C4-2B (cell line): ENCODE results near the gene MIS18A.

Source experiments
- CTCF ChIP-seq: fragments of 450-650 bp; conservative IDR thresholded peaks from 2 replicates; pipeline ENCODE4 v1.5.1; 2017; ENCODE audit warnings: mild to moderate bottlenecking
- ZFX ChIP-seq: fragments of 450-650 bp; IDR thresholded peaks from 2 replicates; pipeline ENCODE4 v1.6.1; 2017

- TF ChIP-seq CTCF = no peak
- no peak for TF ChIP-seq ZFX
Measured at GRCh38 chr21:32306021-32306780, 27.4 kb upstream of the MIS18A start.
